22Rv1 (cell line): ENCODE results near the gene MRPL42.
"Not testable (repeated sequence)": the region's sequence is repeated elsewhere in the genome, so short reads cannot be mapped to it uniquely, and the experiment has no call there.

Experiments used
- H3K27ac ChIP-seq: fragments of 450-650 bp; 2 replicates; pipeline ENCODE4 v1.5.1; 2017
- CTCF ChIP-seq: fragments of 450-650 bp; IDR thresholded peaks from 2 replicates; pipeline ENCODE4 v1.5.1; 2017; ENCODE audit warnings: mild to moderate bottlenecking
- ZFX ChIP-seq: fragments of 450-650 bp; IDR thresholded peaks from 2 replicates; pipeline ENCODE4 v1.6.1; 2017; ENCODE audit warnings: antibody characterized with exemption, borderline replicate concordance

MRPL42 gene

GRCh38 chr12:93550748-93551611, 83.7 kb downstream of the MRPL42 start:
- TF ChIP-seq ZFX (no peak), CTCF (no peak)
- H3K27ac ChIP-seq = no peak overlapping the region

DNA sequence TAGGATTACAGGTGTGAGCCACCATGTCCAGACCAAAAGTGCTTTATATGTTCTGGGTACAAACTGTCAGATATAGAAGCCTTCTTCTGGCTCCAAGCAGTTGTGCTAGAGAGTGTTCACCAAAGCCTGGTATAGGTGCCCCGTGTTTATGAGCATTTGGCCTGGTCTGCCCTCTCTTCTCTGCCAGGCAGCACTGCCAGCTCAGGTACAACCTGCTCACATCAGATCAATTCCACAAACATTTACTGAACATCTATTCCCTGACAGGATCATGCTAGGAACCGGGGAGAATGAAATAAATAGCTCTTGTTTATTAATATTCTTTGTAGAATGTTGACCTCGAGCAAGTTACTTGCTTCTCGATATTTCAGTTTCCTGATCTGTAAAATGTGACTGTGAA, 85.1 kb downstream of the MRPL42 start:
- TF ChIP-seq ZFX (no peak), CTCF (no peak)
- no peak overlapping the region for H3K27ac ChIP-seq

DNA sequence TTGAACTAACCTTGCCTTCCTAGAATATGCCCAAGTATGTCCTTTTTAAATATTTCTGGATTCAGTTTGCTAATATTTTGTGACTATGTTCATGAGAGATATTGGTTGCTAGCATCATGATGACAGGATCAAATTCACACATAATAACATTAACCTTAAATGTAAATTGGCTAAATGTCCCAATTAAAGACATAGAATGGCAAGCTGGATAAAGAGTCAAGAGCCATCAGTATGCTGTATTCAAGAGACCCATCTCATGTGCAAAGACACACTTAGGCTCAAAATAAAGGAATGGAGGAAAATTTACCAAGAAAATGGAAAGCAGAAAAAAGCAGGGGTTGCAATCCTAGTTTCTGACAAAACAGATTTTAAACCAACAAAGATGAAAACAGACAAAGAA, 90.6 kb downstream of the MRPL42 start:
- not testable (repeated sequence) for H3K27ac ChIP-seq

GRCh38 chr12:93558685-93559084, 91.4 kb downstream of the MRPL42 start:
- not testable (repeated sequence) for H3K27ac ChIP-seq

DNA sequence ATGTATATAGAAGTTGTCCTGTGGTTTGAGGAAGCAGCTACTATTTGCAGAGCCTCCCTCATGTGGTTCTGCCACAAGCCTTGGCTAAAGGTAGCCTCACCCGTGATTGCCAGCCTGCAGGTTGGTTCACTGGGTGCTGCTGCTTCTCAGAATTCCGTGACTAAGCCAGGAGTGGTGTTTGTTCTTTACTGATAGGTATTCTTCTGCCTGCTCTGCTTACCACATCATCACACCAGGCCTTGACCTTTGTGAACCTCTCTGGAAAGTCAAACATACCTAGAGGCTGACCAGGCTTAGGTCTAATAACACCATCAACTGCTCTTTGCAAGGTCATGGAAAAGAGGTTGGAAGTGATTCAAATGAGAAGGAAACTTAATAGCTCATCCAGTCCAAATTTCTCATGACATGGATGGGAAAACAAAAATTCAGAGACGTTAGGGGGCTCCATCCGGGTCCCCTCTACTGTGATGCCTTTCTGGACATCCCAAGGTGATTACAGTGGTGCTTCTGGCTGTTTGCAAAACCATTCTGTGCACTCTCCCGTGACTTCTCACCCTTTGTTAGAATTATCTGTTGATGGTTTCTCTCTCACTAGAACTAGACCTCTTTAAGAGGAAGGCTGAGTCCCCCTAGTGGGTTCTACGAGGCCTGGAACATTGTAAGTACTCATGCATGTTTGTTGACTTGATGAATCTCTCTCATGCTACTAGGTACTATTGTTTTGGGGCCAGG, 96.7 kb downstream of the MRPL42 start:
- H3K27ac ChIP-seq = no peak overlapping the region
- TF ChIP-seq CTCF (peak; percentile 29), ZFX (no peak)

GRCh38 chr12:93565760-93566159, 98.4 kb downstream of the MRPL42 start:
- TF ChIP-seq ZFX (no peak), CTCF (no peak)

More at GRCh38 chr12:93565760-93566159, 98.4 kb downstream of the MRPL42 start:
- no peak overlapping the region for H3K27ac ChIP-seq
